Keratinocyte (primary cell): Measurements from ENCODE around the gene ZNF407.

Source experiments
- CTCF ChIP-seq, 3 experiments: IDR thresholded peaks in 1 of 3; conservative IDR thresholded peaks in 1 of 3; optimal IDR thresholded peaks in 1 of 3; 2 replicates in 2 of 3; 3 replicates in 1 of 3; pipeline versions ENCODE3 to v1.5.1; 2011; ENCODE audit warnings: low read length in 3 of 3, mild to moderate bottlenecking in 3 of 3, moderate library complexity in 2 of 3, control low read depth in 1 of 3, inconsistent platforms in 1 of 3; ENCODE audit not compliant: insufficient read depth in 2 of 3; ENCODE audit errors: extremely low read depth in 1 of 3
- EZH2 ChIP-seq: IDR thresholded peaks from one replicate; pipeline ENCODE4 v1.6.1; 2012; ENCODE audit warnings: inconsistent platforms, mild to moderate bottlenecking, low read length, moderate library complexity

DNA sequence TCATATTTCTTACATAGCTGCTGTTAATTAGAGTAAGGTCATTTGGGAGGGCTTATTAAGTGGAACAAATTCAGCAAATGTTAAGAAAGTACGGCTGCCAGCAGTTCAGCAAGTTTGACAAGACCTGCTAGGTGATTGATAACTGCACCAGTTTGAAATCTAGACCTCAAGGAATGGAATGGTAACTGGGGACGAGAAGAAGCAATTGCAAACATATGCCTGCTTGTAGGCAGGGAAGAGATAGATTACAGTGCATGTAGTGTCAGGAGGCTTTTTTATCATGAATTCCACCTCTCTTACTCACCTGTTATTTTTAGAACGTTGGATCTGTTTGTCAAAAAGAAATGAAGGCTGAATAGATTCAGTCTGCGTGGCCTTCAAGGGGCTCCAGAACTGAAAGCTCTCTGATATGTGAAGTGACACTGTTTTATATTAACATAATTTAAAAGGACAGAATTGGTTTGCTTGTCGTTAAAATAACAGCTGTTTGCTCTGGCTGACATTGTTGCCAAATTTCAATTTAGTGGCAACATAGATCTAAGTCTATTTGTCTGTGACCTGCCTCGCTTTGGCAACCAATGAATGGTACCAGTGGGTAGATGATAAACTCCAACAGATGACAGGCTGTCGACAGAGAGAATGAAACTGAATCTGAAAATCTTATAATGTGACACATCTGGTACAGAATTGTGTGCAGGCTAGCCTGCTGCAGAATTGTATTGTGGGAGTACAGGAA, 199.3 kb downstream of the ZNF407 start:
- TF ChIP-seq EZH2 (no peak), CTCF (optimal IDR thresholded peaks at IDR 0.05 in 1 of 3, IDR thresholded peaks at IDR 0.05 in 1 of 3, conservative IDR thresholded peaks at IDR 0.05 in 1 of 3; ENCODE audit: extremely low read depth in 1 of 3, insufficient read depth in 2 of 3, low read length in 3 of 3) (no peak)
